Testis (tissue), 3 donors: Measurements from ENCODE around the gene KLHDC9. TPM values are rescaled to one million over a fixed set of nuclear protein-coding genes. Genes with fewer than 3 reads are reported as not detected.

Source experiments
- DNase-seq: peaks from one replicate; pipeline ENCODE4 v3.0.0-alpha.2; 2019
- H3K27ac ChIP-seq, 2 donors: fragments of 200-600 bp; sonication (generic); one replicate each; pipeline ENCODE4 v1.5.1; 2019
- H3K27me3 ChIP-seq: fragments of 200-600 bp; sonication (generic); one replicate; pipeline ENCODE4 v1.5.1; 2019
- H3K36me3 ChIP-seq: fragments of 200-600 bp; sonication (generic); one replicate; pipeline ENCODE4 v1.5.1; 2017; ENCODE audit warnings: low read depth; ENCODE audit errors: missing control alignments
- H3K4me1 ChIP-seq: fragments of 200-600 bp; sonication (generic); one replicate; pipeline ENCODE4 v1.5.1; 2019
- H3K4me3 ChIP-seq, 2 donors: fragments of 200-600 bp; sonication (generic); one replicate each; pipeline ENCODE4 v1.5.1; 2017 to 2019
- H3K9me3 ChIP-seq: fragments of 200-600 bp; sonication (generic); one replicate; pipeline ENCODE4 v1.5.1; 2017
- POLR2A ChIP-seq: fragments of 450-650 bp; IDR thresholded peaks from one replicate; pipeline ENCODE4 v1.6.1; 2017; ENCODE audit warnings: antibody characterized with exemption, mild to moderate bottlenecking, moderate library complexity
- WGBS, 2 donors: methylation state at CpG; one replicate each; pipeline ENCODE4 v1.1.5; 2018; 5-methylcytosine and 5-hydroxymethylcytosine counted together
- intact Hi-C: fragments of 100-400 bp; cut with DNase I; formaldehyde crosslinking; loops from one replicate; pipeline ENCODE4 v1.15.1; 2023; ENCODE audit warnings: low total_unique reads
- polyA plus RNA-seq: library from polyadenylated mRNA; stranded (reverse); fragments of 350-450 nt; fragmentation: Illumina TruSeq; extraction: RNeasy Lipid Tissue Mini Kit (QIAGEN cat#74804); gene quantifications from one replicate; pipeline ENCODE4 v1.2.3, GENCODE V29; 2014; ENCODE audit warnings: low read depth, low replicate concordance; ENCODE audit not compliant: insufficient read depth
- total RNA-seq, 2 donors: library from RNA; depleted of rRNA; stranded (reverse); fragments of >200 nt; gene quantifications; one replicate each; pipeline ENCODE4 v1.2.3, GENCODE V29; 2016
- TF ChIP-seq, protein P1 (sequence below), 3 experiments: fragments of 450-650 bp in 2 of 3; fragments of 200-600 bp in 1 of 3; sonication (generic) in 1 of 3; IDR thresholded peaks; one replicate each; pipeline ENCODE4 v1.5.1; 2016 to 2019; ENCODE audit warnings: antibody characterized with exemption in 3 of 3, mild to moderate bottlenecking in 2 of 3, moderate library complexity in 1 of 3

Gene KLHDC9
- total and polyA plus RNA-seq, 3 donors from 2014 or later: 55.8 to 144 (median 57.2) TPM

- TF ChIP-seq, protein P1, sequence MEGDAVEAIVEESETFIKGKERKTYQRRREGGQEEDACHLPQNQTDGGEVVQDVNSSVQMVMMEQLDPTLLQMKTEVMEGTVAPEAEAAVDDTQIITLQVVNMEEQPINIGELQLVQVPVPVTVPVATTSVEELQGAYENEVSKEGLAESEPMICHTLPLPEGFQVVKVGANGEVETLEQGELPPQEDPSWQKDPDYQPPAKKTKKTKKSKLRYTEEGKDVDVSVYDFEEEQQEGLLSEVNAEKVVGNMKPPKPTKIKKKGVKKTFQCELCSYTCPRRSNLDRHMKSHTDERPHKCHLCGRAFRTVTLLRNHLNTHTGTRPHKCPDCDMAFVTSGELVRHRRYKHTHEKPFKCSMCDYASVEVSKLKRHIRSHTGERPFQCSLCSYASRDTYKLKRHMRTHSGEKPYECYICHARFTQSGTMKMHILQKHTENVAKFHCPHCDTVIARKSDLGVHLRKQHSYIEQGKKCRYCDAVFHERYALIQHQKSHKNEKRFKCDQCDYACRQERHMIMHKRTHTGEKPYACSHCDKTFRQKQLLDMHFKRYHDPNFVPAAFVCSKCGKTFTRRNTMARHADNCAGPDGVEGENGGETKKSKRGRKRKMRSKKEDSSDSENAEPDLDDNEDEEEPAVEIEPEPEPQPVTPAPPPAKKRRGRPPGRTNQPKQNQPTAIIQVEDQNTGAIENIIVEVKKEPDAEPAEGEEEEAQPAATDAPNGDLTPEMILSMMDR (IDR thresholded peaks at IDR 0.05): no peak
- intact Hi-C loops: no loop called here
- H3K27me3 ChIP-seq: no peaks in the 10 kb centered on the region
- H3K4me3 ChIP-seq: no peak overlapping the region
- no peaks in the 10 kb centered on the region for H3K36me3 ChIP-seq
- H3K4me1 ChIP-seq: no peaks in the 10 kb centered on the region
- DNase-seq: no peak
- no peaks in the 10 kb centered on the region for H3K9me3 ChIP-seq
- no peak overlapping the region for H3K27ac ChIP-seq
- 58 to 78% methylated on average over 3 of the region's 3 CpGs for WGBS, 2 donors
Measured at GRCh38 chr1:161066694-161067093, 31.5 kb upstream of the KLHDC9 start.

DNA sequence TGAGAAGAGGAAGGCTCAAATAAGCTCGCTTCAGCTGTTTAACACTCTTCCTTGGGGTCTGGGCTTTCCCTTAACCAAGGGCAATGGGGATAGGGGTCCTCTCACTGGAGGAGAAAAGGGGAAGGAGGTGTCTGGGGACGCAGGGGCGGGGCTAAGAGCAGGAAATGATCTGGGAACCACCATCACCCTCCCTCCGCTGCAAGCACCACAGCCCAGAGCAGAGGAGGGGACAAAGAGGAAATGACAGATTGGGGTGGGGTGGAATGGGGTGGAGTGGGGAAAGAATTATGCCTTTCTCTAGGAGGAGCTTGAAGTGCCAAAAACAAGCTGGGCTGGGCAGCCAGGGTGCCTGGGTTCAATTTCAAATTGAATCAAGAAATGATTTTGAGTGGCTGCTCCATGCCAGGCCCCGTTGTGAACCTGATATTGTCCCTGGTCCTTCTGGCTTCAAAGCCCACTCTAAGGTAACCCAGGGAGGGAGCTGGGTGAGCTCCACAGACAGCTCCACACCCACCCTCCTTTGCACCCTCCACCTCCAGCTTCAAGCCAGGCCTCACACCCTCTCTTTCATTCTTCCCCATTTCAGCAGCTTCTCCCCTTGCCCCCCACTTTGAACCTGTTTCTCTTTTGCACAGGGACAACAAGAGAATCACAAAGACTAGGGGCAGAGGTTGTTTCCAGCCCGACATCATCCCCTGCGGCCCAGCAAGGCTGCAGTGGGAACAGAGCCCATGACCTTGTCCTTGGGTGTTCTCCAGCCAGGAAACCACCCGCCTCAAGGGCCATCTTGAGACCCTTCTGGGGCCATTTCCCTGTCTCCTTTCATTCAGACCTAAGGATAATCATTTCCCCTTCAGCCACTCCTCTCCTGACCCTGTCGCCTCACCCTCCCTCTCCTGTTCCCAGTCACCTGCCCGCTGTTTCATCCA, 29.6 kb upstream of the KLHDC9 start:
- Histone ChIP-seq H3K9me3 (no peaks in the 10 kb centered on the region), H3K27me3 (no peaks in the 10 kb centered on the region), H3K4me1 (no peaks in the 10 kb centered on the region), H3K4me3 (no peak overlapping the region), H3K27ac (no peak overlapping the region), H3K36me3 (no peaks in the 10 kb centered on the region)
- intact Hi-C loops: no loop called here
- 70 to 73% methylated on average over 10 of the region's 10 CpGs for WGBS, 2 donors
- DNase-seq: peak; percentile 38
- TF ChIP-seq, protein P1 (IDR thresholded peaks at IDR 0.05): no peak
- no peak for TF ChIP-seq POLR2A

- H3K27ac ChIP-seq: no peak overlapping the region
- 76 to 91% methylated on average over 7 to 9 of the region's 9 CpGs for WGBS, 2 donors
- H3K4me3 ChIP-seq: no peak overlapping the region
- no peaks in the 10 kb centered on the region for H3K36me3 ChIP-seq
- TF ChIP-seq, protein P1 (IDR thresholded peaks at IDR 0.05): no peak
- no peak for TF ChIP-seq POLR2A
- H3K4me1 ChIP-seq: no peaks in the 10 kb centered on the region
- no peak for DNase-seq
- no peaks in the 10 kb centered on the region for H3K27me3 ChIP-seq
- no peaks in the 10 kb centered on the region for H3K9me3 ChIP-seq
- intact Hi-C loops: no loop called here
Measured at GRCh38 chr1:161069241-161069640, 28.9 kb upstream of the KLHDC9 start.

DNA sequence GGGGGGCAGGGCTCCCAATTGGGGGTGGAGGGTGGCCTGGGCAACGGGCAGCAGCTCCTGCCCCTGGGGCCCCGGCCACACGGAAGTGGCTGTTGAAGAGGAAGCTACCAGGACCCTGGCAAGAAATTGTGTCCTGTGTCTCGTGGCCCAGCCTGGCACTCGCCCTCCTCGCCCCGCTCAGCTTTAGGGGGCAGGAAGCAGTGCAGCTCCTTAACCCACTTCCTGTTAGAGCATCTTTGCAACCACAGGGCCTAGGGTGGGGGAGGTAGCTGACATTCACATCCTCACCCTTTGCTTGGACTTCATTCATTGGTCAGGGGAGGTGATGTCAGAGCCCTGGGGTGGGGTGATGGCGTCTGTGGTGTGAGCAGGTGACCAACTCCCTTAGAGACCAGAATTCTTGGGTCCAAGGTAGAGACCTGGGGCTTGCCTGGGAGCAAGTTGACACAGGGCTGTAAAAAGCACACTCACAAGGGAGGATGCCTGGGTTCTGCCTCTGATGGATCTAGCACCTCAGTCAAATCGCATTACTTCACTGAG, 28.4 kb upstream of the KLHDC9 start, which contains the start of gene ARHGAP30:
Gene ARHGAP30 (minus strand): TSS at position 161 of the 540 bp plus-strand sequence. CDS start 267 bp downstream, outside the sequence.
- no peak within 1 kb of the TSS for H3K27ac ChIP-seq
- no peak for TF ChIP-seq POLR2A
- TF ChIP-seq, protein P1 (IDR thresholded peaks at IDR 0.05): no peak
- H3K9me3 ChIP-seq: no peaks in the 10 kb centered on the region
- no peak within 1 kb of the TSS for H3K4me3 ChIP-seq
- no peaks in the 10 kb centered on the region for H3K36me3 ChIP-seq
- no peaks in the 10 kb centered on the region for H3K27me3 ChIP-seq
- WGBS, 2 donors: 75 to 91% methylated on average over 9 of the region's 9 CpGs
- H3K4me1 ChIP-seq: no peaks in the 10 kb centered on the region
- intact Hi-C loops: no loop called here
- DNase-seq: peak; percentile 45
